GM18520 (cell line): ENCODE measurements around the gene CELF4.
"Not testable (repeated sequence)": the region's sequence is repeated elsewhere in the genome, so short reads cannot be mapped to it uniquely, and the experiment has no call there.

Source experiments
- ATAC-seq: cut with Tn5 transposase; IDR thresholded peaks from one replicate; pipeline ENCODE4 v1.9.1; 2021; ENCODE audit not compliant: unreplicated experiment

Gene CELF4

DNA sequence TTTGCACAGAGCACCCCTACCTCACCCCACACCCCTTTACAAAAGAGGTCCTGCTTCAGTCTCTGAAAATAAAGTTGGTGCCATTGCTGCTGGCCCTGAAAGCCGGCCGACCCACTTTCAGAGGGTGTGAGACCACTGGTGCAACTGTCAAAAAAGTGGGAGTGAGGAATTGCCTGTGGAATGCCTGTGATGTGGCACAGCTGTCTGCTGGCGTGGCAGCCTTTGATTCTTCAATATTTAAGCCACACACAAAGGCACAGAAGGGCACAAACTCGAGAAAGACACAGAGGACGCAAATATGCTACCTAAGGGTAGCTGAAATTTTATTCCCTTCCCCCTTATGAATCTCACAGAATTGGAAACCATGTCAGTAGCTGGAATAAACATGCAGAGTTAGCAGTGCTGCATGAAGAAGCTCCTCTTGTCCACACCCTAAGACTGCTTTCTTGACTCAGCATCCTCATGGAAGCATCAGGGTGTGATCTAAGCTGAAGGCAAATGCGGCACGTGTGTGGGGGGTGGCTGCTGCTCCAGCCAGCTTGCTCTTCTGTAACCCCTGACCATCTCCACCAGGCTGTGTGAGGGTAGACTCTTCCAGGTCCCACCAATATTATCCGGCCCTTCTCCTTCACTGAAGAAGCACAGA is 92.3 kb downstream of the CELF4 start:
- ATAC-seq: no peak

DNA sequence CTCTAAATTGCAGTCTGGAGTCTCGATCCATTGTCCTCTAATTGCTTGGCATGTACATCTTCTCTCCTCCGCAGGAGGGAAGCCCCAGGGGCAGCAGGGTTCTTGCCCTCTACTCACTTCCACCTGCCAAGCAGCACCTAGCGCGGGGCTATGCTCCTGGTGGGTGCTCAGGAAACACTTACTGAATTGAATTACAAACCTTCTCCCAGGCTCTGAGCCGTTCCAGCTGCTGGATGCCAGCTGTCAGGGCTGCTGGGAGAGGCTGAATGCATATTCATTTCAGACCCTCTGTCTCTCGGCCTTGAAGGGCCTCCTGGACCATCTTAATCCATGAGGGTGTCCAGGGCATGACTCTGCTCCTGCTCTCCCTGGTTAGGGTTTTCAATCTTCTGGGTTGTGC is 94.0 kb downstream of the CELF4 start:
- ATAC-seq: no peak

DNA sequence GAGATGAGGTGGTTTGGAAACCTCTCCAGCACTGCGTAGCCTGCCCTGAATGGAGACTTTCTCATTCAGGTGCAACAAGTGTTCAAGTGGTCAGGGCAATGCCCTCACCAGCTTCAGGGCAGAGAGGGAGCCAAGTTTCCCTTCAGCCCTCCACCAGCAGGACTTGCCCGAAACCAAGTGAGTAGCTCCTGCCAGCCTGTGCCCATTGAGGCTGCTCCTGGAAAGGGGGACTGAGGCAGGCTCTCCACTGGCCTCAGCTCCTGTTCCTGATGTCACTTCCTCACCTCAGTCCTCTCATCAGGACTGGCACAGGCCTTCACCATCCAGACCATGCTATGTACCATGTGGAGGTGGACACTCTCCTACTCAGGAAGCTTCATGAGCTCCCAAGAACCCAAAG is 94.6 kb downstream of the CELF4 start:
- ATAC-seq: no peak

DNA sequence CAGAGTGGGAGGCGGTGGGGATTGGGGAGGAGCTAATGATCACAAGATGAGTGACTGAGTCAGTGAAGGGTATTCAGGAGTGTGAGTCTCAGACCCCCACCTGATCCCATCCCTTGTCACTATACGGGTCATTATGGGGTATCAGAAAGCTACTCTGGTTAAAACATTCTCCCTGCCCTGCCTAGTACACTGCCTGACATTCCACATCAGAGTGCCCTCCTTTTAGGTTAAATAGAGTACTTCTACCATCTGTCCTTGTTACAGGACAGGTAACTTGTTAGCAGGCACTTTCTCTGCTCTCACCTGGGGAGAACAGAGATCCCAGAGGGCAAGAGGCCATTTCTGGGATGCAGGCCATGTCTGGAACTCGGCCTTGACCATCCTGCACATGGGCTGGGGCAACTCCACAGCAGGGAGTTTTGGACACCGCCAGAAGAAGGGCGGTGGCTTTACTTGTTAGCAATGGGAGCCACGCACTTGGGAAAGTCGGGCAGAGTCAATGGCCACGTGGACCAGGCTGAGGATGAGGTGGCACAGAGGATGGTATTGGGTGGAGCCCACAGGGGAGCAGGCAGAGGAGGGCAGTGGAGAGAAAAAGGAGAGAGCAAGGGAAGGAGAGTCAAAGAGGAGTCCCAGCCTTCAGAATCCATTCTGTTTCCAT is 98.5 kb downstream of the CELF4 start:
- no peak for ATAC-seq

DNA sequence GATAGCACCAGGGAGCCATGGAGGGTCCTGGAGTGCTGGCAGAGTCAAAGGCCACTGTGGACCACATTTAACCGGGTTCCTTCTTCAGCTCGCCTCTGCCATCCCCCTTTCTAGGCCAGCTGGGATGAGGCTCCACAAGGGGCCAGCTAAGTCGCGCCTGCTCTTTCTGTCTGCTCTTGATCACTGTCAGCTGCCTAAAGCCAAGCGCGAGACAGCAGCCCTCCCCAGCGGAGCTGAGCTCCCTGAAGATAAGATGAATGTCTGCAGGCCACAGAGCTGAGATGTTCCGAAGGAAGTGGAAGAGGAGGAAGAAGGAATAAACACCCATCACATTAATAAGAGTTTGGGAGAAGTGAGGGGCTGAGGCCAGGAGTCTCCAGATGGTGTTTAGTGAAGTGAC is 99.6 kb downstream of the CELF4 start:
- ATAC-seq: no peak

DNA sequence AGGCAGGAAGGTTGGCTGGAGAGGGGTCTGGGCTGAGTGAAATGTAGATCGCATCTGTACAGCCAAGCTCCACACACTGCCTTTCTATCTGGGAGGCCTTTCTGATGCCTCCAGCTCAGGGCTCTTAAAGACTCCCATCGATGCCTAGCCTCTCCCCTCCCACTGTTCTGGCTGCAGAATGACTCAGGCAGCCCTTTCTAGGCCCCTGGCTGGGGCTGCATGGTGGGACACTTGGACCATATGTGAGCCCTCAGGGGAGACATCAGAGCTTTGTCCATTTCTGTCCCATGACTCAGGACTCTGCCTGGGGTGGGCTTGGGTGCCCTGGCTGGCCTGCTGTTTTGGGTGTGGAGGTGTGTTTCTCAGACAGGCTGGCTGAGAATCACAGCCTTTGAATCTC is 101.3 kb downstream of the CELF4 start:
- ATAC-seq: no peak

DNA sequence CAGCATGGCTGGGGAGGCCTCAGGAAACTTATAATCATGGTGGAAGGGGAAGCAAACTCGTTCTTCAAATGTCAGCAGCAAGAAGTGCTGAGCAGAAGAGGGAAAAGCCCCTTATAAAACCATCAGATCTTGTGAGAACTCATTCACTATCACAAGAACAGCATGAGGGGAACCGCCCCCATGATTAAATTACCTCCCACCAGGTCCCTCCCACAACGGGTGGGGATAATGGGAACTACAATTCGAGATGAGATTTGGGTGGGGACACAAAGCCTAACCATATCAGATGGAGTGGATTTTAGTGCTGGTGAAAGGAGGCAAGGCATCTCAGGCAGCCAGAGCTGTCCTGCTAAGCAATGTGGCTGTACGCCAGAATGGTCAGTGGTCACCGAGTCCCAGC is 104.3 kb downstream of the CELF4 start:
- not testable (repeated sequence) for ATAC-seq

DNA sequence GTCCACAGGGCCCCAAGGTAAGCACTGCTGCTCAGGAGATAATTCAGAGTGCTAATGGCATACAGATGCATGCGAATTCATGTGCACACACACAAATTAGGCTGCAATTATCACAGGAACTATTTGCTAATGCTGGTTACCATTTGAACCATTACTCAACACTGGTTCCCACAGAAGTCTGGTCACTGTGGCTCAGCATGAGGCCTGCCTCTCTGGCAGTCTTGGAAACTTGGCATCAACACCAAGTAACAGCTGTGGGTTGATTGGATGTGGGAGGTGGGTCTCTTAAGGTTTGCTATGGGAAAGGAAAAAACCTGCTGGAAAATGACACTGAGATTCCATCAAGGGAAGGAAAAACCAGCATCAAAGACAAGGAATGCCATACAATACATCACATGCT is 105.0 kb downstream of the CELF4 start:
- ATAC-seq: no peak

DNA sequence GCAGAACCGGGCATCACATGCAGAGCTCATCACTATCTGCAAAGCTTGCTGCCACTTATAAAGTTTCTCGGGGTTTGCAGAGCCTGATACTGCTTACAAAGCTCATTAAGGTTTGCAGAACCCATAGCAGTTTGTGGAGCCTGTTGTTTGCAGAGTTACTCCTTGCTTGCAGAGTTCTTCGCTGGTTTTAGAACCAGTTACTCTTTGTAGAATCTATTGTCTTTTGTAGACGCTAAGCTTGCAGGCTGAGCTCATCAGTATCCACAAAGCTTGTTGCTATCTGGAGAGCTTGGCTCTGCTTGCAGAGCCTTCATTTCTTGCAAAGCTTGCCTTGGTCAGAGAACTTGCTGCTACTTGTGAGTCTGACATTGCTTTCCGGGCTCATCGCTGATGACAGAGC is 106.9 kb downstream of the CELF4 start:
- no peak for ATAC-seq

DNA sequence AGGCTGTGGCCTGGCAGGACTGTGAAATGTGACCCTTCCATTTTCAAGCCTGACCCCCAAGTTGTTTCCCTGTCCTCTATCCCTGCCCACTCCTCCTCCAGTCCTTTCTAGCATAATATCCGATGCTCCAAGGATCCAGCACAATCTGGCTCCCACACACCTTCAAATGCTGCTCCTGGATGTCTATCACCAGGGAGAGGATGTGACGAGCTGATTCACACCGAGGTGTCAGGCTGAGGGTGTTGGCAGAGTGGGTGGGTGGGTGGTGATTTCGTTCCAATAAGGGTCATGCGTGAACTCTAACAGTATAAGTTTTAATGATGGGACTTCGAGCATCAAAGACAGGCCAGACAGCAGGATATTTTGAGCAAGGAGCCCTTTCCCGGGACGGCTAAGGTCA is 107.8 kb downstream of the CELF4 start:
- no peak for ATAC-seq

DNA sequence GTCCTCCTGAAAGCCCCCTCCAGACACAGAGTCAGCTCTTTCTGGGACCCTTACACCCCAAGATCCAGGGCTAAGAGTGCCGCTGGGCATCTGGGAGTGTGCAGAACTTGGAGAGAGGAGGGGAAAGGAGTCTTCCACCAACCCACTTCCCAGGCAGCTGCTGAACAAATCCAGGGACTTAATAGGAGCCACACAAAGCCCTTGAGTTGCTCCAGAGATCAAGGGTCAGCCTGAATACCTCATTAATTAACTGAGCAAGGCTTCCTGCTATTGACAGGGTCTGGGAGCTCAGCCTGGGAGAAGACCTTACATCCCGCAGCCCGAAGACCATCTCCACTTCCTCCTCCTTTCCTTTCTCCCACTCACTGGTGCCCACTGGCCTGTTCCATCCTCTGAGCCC is 108.3 kb downstream of the CELF4 start:
- no peak for ATAC-seq

DNA sequence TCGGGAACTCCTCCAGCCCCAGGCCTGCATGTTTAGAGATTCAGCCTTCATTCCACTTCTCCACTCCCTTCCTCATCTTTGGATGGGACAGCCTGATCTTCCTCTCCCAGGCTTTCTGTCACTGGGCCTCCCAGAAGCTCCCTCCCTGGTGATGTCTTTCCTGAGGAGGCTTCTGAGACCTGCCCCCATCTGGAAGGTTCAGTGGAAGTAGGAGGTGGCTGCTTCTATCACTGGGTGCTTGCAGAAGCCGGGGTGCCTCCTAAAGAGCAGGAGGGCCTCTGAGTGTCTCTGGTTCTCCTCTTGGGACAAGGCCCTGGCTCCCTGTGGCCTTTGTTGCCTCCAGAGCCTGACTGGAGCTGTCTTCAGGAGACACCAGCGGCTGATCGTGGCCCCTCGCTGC is 108.7 kb downstream of the CELF4 start:
- no peak for ATAC-seq

DNA sequence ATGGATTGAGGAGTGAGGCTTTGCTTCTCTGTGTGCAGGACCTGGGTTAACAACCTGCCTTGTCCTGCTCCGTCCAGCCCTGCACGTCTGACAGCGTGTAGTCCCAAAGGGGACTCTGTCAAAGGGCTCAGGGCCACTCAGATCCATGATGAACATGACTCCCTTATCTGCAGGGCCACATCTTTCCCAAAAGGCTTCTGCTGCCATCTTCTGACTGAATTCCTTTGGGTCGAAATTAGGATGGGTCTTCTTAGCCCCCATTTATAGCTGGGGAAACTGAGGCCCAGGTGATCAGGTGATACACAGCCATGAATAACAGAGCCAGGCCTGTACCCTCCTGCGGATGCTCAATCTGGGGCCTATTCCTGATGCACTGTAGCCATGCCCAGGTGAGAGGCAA is 109.2 kb downstream of the CELF4 start:
- no peak for ATAC-seq

DNA sequence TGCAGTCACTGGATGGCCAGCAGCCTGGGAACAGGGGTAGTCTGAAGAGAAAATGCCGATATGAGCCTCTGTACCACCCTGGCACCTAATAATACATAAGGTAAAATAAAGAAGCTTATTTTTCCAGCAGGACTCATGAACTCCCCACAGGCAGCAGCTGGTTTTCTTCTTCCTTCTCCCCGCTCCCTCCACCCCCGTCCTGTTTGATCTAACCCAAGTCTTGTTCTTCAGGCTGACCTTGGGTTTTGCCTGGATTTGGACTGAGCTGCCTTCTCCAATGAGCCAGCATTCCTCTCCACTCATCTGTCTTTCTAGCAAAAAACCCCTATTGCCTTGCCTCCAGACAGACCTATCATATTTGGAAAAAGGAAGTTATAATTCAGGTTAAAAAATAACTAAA is 111.8 kb downstream of the CELF4 start:
- ATAC-seq: no peak

DNA sequence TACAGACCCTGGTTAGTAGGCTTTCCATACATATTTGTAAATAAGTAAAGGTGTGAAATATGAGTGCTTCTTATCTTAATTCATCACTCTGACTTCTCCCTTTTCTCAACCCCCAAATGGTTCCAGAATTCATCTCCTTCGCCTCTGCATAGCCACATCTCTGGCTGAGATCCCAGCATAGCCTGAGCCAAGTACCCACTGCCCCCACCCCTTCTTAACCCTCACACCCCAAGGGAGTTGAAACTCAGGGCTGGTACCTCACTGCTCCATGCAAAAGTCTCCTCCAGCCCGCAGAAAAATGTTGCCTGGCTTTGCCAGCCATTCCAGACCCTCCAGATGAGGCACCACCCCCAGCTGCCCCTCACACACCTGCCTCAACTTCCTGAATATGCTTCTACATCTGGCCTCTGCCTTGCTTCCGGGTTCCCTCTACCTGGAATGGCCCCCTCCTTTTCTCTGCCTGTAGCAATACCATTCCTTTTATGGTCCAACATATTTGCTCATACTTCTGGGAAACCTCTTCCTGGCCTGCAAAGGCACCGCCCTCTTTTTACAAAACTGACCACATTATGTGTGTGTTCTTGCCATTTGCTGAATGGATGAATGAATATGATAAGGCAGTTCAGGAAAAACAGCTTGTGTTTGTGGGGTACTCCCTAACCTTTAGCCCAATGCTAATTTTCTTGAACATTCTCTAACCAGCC is 112.8 kb downstream of the CELF4 start:
- ATAC-seq: no peak

DNA sequence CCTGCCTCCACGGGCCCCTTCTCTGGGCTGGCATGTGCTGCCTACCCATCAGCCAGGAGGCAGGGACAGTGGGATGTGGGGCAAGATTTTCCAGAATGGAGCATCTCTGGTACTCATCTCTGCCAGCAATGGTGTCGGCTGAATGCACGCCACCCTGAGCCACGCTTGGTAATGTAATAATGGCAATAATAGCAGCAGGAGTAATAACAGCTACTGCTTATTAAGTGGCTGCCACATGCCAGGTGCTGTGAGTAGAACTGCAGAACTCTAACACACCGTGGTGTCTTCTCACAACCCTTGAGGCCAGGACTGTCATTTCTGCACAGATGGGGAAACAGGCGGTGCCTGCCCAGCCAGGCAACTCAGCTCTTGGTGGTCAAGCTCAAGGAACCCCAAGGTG is 113.6 kb downstream of the CELF4 start:
- ATAC-seq: no peak

DNA sequence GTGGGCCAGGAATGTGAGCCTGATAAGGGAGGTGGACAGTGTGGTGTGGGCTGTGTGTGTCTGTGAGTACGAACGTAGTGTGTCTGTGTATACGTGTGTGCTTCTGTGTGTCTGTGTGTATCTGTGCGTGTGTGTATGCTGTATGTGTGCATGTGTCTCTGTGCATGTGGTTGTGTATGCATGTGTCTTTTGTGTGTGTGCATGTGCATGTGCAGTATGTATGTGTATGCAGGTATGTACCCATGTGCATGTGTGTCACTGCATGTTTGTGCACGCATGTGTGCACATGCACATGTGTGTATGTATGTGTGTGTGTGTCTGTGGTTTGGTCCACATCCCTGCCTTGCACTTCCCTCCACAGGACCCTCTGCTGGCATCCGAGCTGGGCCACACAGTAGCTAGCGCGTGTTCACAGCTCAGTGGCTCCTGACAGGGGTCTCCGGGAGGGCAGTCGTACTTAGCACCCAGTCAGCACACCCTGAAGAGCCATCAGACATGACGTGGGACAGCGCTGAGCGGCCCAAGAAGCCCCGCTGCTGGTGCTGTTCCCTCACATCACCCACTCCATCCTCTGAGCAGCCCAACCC is 114.3 kb downstream of the CELF4 start:
- ATAC-seq: no peak

DNA sequence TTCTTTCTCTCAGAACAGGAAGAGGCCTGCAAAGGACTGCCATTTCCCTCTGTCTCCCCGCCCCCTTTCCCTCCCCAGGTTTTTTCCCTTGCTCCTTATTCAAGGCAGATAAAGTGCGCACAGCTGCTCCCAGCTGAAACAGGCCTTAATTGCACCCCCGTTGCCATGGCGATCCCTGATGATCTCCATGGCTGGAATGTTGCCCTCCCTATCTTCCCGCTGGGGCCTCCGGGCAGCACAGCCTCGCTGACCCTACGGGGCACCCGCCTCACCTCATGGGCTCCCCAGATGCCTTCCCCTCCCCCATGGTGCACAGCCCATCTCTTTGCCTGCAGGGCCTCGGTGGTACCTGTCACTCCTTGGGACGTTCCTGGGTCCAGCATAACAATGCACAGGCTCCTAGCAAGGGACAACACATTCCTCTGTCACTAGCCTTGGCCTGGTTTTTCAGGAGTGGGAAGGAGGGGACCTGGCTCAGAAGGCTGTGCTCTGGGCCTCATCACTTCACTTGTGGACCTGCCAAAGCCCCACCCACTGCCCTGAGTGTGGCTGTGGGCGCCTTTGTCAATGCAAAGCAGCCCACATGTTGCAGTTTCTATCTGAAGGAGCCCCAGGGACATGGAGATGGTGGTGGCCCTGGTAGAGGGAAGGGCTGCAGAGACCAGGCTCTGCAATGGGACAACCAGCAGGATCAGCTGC is 115.0 kb downstream of the CELF4 start:
- no peak for ATAC-seq

DNA sequence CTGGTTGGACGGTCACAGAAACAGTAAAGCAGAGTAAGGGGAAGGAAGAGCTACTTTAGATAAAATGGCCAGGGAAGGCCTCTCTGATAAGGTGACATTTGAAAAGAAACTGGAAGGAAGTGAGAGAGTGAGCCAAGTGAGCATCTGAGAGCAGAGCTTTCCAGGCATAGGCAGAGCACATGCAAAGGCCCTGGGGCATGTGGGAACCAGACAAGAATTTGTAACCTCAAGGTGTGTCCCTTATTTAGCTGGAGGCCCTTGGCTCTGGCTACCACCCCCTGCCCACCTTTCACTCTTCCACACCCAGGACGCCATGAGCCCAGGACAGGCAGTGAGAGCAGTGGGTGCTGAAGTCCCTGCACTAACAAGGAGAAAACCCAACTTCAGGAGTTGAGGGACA is 116.0 kb downstream of the CELF4 start:
- ATAC-seq: no peak

DNA sequence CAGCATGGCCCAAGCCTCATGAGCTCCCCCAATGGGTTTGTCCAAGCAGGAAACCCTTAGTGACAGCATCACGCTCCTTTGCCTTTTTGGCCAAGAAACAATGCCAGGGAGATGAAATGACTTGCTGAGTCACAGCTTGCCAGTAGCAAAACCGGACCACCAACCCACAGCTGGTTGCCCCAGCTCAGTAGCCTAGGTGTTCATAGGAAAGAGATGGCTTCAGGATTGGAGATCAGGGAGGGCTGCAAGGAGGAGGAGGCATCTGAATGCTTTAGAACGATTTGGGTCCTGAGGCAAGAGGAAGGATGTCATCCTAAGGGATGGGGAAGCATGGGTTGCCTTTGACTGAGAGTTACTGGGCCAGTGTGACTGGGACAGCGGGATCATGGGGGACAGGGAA is 116.7 kb downstream of the CELF4 start:
- ATAC-seq: no peak
